8988T (cell line): ENCODE results near the gene ORMDL1.
"Not testable (repeated sequence)": the region's sequence is repeated elsewhere in the genome, so short reads cannot be mapped to it uniquely, and the experiment has no call there.

ENCODE experiments used
- DNase-seq: peaks from one replicate; pipeline ENCODE4 v3.0.0; 2011

ORMDL1 gene

GRCh38 chr2:189770590-189771322 is 13.4 kb downstream of the ORMDL1 start:
- DNase-seq = no peak

GRCh38 chr2:189763908-189764661 is 20.1 kb downstream of the ORMDL1 start:
- no peak for DNase-seq

- peak; percentile 40 for DNase-seq
Observed at GRCh38 chr2:189762551-189763298, 21.4 kb downstream of the ORMDL1 start, which contains the start of gene OSGEPL1. Gene OSGEPL1, minus strand, starts transcription at chr2:189762792. Its CDS starts 1,152 bp downstream, at chr2:189761640.

GRCh38 chr2:189762229-189762550 is 21.9 kb downstream of the ORMDL1 start:
- DNase-seq = no peak

- DNase-seq = not testable (repeated sequence)
Observed at GRCh38 chr2:189760154-189760553, 24.0 kb downstream of the ORMDL1 start.

GRCh38 chr2:189756311-189756952 is 27.7 kb downstream of the ORMDL1 start:
- no peak for DNase-seq

- peak; percentile 18 for DNase-seq
Observed at GRCh38 chr2:189751080-189751658, 33.0 kb downstream of the ORMDL1 start.

- DNase-seq = no peak
Observed at GRCh38 chr2:189729430-189729829, 54.7 kb downstream of the ORMDL1 start.

GRCh38 chr2:189726849-189727248 is 57.3 kb downstream of the ORMDL1 start:
- no peak for DNase-seq

GRCh38 chr2:189726271-189726670 is 57.9 kb downstream of the ORMDL1 start:
- DNase-seq = no peak

GRCh38 chr2:189723192-189723591 is 60.9 kb downstream of the ORMDL1 start:
- DNase-seq = no peak
